GM18520 (cell line): Measurements from ENCODE around the gene POU2AF1.
"Not testable (repeated sequence)": the region's sequence is repeated elsewhere in the genome, so short reads cannot be mapped to it uniquely, and the experiment has no call there.

ENCODE experiments used
- ATAC-seq: cut with Tn5 transposase; IDR thresholded peaks from one replicate; pipeline ENCODE4 v1.9.1; 2021; ENCODE audit not compliant: unreplicated experiment

POU2AF1 gene

GRCh38 chr11:111320728-111321568, 58.1 kb downstream of the POU2AF1 start:
- no peak for ATAC-seq

DNA sequence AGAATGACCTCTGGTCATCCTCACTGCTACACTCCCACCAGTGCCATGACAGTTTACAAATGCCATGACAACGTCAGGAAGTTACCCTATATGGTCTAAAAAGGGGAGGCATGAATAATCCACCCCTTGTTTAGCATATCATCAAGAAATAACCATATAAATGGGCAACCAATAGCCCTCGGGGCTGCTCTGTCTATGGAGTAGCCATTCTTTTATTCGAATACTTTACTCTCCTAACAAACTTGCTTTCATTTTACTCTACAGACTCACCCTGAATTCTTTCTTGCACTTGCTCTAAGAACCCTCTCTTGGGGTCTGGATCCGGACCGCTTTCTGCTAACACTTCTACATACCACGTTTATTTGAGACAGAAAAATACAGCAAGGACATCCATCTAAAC, 58.9 kb downstream of the POU2AF1 start:
- not testable (repeated sequence) for ATAC-seq

- ATAC-seq = no peak
Measured at GRCh38 chr11:111319296-111319695, 59.8 kb downstream of the POU2AF1 start.

DNA sequence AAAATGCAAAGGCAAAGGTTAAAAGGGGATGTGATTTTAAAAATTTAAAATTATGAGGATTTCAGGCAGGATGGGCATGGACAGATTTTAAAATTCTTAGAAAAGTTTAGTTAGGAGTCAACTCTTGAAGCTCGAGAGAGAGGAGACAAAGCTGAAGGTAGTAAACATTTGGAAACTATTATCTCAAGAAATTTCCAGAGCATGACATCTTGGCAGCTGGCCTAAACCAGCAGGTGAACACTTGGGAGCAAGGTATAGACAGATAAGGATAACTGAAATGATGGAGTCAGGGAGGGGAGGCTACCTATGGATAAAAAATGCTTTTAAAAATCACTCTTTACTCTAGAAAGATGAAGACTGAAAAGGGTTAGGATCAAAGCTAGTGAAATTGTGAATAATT, 67.0 kb downstream of the POU2AF1 start:
- no peak for ATAC-seq

DNA sequence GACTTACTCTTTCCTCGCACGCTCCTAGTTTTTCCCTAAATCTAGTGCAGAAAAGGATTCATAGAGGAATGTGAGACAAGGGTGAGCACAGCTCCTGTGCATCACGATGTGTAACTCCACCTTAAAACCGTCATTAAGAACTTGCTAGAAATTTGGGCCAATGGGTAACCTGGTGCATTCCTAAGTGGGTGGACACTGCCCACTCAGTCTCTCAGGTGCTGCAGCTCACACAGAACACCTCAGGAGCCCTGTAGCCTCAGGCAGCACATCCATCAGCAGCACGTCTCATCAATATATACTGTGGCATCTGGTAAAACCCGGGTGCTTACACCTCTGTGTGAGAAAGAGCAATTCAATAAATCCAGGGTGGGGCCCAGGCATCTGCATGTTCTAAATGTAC, 68.4 kb downstream of the POU2AF1 start:
- no peak for ATAC-seq

DNA sequence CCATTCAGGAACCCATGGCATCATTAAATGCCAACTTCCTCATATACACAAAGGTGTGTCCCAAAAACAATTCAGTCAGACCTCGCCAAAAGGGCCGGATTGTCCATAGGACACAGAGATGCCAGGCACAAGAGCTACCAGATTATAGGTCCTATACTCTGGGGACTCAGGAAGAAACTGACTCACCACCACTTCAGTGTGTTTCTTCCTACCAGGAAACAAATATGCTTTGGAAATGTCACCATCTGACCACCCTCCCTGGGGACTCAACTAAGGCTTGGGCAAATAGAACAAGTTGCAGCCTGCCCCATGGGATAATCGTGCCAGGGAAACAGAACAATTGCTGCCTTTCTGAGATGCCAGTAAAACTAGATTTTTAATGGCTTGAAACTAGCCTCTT, 69.0 kb downstream of the POU2AF1 start:
- ATAC-seq = no peak

DNA sequence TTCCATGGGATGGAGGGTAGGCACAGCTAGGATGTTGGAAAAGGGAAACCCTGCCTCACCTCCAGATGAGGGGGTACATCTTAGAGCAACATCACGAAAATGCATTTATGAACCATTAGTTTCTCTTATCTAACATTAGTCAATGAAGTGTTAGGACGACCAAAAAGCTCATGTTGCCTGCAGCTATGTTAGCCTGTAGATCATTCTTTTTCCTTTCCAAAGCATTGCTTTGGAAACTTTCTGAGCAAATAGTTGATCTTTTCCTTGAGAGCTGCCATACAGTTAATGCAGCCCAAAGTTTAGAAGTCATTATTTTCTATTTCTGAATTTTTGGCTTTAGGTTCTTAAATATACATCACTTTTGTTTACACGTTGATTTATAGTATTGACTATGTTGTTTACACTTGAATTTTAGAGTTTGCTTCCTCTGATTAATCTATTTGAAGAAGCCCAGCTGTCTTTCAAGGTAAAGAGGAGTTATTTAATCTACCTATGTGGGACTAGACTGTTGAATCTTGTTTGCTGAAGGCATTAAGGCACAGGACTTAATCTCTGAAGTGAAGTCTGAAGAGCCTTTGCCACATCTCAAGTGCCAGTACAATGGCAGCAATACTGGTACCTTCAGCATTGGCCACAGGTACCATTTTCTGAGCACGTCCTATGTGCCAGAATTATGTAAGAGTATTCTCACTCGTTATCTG, 69.7 kb downstream of the POU2AF1 start:
- ATAC-seq = no peak

DNA sequence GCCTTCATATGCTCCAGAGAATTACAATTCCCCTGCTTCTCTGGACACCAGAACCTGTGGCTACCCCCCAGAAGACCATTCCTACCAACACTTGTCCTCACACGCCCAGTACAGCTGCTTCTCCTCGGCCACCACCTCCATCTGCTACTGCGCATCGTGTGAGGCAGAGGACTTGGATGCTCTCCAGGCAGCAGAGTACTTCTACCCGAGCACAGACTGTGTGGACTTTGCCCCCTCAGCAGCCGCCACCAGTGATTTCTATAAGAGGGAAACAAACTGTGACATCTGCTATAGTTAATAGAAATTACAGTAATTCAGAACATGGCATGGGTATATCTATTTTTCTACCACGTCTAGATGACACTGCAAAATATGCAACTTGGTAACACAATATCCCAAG, 70.9 kb downstream of the POU2AF1 start:
- no peak for ATAC-seq

DNA sequence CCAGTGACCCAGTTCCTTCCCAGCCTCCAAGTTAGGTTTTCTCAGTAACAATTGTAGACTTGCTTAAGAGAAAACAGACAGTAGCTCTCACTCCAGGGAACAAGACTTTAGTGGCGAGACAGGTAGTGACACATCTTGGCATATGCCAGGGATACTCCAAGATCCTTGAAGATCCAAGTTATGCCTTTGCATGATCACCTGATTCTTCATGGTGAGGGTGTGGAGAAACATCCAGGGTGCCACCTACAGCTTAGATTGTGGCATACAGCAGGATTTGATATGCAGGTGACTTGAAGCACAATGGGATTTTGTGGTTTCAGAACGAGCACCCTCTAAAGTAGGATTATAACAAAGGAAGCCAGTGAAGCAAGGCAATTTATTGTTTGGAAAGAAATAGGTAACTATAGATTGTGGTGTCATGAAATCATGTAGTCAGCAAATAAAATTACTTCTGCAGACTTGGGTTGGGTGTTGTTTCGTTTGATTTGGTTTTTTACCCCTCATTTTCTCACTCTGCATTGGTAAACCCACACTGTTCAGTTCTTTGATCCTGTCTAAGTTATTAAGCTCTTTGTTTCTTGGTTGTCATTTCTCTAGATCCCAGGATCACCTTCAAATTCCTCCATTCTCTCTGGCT, 71.5 kb downstream of the POU2AF1 start:
- ATAC-seq = no peak

- no peak for ATAC-seq
Measured at GRCh38 chr11:111306321-111306720, 72.8 kb downstream of the POU2AF1 start.

- ATAC-seq = no peak
Measured at GRCh38 chr11:111305876-111306275, 73.2 kb downstream of the POU2AF1 start.

DNA sequence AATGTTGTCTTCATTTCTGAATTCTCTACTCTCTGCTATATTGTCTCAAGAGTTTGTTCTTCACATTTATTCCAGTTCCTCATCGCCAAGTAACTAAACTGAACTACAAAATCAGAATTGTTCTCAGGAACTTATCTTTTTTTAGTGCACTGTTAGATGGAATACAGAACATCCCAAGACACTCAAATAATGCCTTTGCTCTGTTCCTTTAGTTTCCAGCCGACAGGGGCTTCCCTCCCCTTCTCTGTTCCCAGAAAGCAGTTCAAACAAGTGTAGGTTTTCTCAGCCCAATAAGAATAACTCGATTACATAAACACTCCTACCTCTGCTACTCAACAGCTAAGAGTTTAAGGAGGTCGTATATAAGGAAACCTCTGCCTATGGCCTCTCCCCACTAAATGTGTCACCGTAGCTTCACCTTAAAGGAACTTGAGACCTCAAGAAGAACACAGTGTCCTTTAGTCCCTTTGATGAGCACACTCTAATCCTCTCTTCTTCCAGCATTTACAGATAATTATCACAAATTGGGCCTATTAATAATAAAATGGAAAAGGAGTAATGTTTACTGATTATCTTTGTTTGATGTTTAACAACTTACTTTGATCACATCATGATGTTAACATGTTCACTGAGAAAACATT, 73.8 kb downstream of the POU2AF1 start:
- ATAC-seq = no peak

DNA sequence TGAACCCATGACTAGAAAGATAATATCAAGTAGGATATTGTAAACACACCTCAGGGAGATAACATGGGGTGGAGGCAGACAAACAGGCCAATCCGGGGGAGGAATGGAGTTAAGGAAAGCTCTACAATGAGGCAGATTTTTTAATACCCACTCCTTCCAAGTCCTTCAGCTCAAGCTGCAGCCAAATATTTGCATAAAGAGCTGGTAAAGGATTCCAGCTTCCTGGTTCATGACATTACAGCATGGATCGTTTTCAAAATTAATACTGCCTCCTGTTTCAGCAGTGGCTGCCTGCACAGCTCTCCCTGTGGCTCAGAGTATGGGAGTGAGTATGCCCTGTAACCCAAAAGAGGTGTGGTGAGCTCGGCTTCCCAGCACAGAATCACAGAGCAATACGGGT, 75.6 kb downstream of the POU2AF1 start:
- ATAC-seq = no peak

- ATAC-seq = no peak
Measured at GRCh38 chr11:111302298-111302697, 76.8 kb downstream of the POU2AF1 start.
